Astrocyte of the cerebellum (primary cell): Measurements from ENCODE around the gene SIRT2.
A peak's percentile ranks its signal among the peaks of the same experiment; 100 is the strongest.

Experiments
- DNase-seq: peaks from one replicate; pipeline ENCODE4 v3.0.0-alpha.2; 2011; ENCODE audit warnings: low read depth
- H3K4me3 ChIP-seq: 2 replicates; pipeline ENCODE4 v1.5.1; 2011; ENCODE audit warnings: mild to moderate bottlenecking, low read depth, low read length, moderate library complexity
- CTCF ChIP-seq: IDR thresholded peaks from 2 replicates; pipeline ENCODE4 v1.5.1; 2012; ENCODE audit warnings: low read length, low read depth, moderate library complexity, mild to moderate bottlenecking; ENCODE audit errors: missing control alignments
- in situ Hi-C: cut with HindIII; loops from 2 replicates; pipeline ENCODE4 v1.10.0; 2017; ENCODE audit warnings: low sequenced_read_pairs

The SIRT2 gene

GRCh38 chr19:38852231-38853044 lies 47.0 kb downstream of the SIRT2 start:
- in situ Hi-C loops, result no loop called here
- TF ChIP-seq CTCF, result no peak
- no peak for DNase-seq
- H3K4me3 ChIP-seq, result peak overlapping the region; percentile 79

- peak; percentile 71 for DNase-seq
- in situ Hi-C loops, result no loop called here
- no peak for TF ChIP-seq CTCF
- peak overlapping the region; percentile 79 for H3K4me3 ChIP-seq
Measured at GRCh38 chr19:38851622-38852230, 47.7 kb downstream of the SIRT2 start.

- H3K4me3 ChIP-seq, result peak overlapping the region; percentile 79
- in situ Hi-C loops, result no loop called here
- TF ChIP-seq CTCF, result no peak
- no peak for DNase-seq
Measured at GRCh38 chr19:38850976-38851621, 48.3 kb downstream of the SIRT2 start.

- peak; percentile 10 for TF ChIP-seq CTCF
- in situ Hi-C loops, result no loop called here
- peak overlapping the region; percentile 79 for H3K4me3 ChIP-seq
- DNase-seq, result no peak
Measured at GRCh38 chr19:38850436-38850975, 48.9 kb downstream of the SIRT2 start.

- TF ChIP-seq CTCF, result peak; percentile 56
- DNase-seq, result peak; percentile 100
- peak within 1 kb of the TSS; percentile 79 for H3K4me3 ChIP-seq
- in situ Hi-C loops, result no loop called here
Measured at GRCh38 chr19:38849860-38850435, 49.5 kb downstream of the SIRT2 start, which contains the start of gene HNRNPL. HNRNPL (minus strand) TSS chr19:38849986; CDS start chr19:38849966, 20 bp downstream.

GRCh38 chr19:38849147-38849859 lies 50.1 kb downstream of the SIRT2 start:
- H3K4me3 ChIP-seq, result peak overlapping the region; percentile 66
- peak; percentile 84 for DNase-seq
- in situ Hi-C loops, result no loop called here
- TF ChIP-seq CTCF, result no peak
